HUES48 (cell line): ENCODE results near the gene TSPAN11.

Source experiments
- H3K27ac ChIP-seq: one replicate; pipeline ENCODE4 v1.7.0; 2013; ENCODE audit warnings: low read depth, low read length, inconsistent platforms
- H3K27me3 ChIP-seq: 2 replicates; pipeline ENCODE4 v1.6.1; 2013; ENCODE audit warnings: mild to moderate bottlenecking, low read length; ENCODE audit not compliant: control insufficient read depth, insufficient read depth
- H3K36me3 ChIP-seq: 2 replicates; pipeline ENCODE4 v1.6.1; 2013; ENCODE audit warnings: low read length; ENCODE audit not compliant: control insufficient read depth, insufficient read depth
- H3K4me1 ChIP-seq: 2 replicates; pipeline ENCODE4 v1.6.1; 2013; ENCODE audit warnings: mild to moderate bottlenecking, low read length; ENCODE audit not compliant: control insufficient read depth, insufficient read depth
- H3K4me3 ChIP-seq: 2 replicates; pipeline ENCODE4 v1.5.1; 2013; ENCODE audit warnings: mild to moderate bottlenecking, low read depth, low read length
- H3K9ac ChIP-seq: 2 replicates; pipeline ENCODE4 v1.6.1; 2013; ENCODE audit warnings: mild to moderate bottlenecking, low read depth, low read length, moderate library complexity
- H3K9me3 ChIP-seq: 2 replicates; pipeline ENCODE4 v1.6.1; 2013; ENCODE audit warnings: low read length; ENCODE audit not compliant: control insufficient read depth, insufficient read depth

Gene TSPAN11

DNA sequence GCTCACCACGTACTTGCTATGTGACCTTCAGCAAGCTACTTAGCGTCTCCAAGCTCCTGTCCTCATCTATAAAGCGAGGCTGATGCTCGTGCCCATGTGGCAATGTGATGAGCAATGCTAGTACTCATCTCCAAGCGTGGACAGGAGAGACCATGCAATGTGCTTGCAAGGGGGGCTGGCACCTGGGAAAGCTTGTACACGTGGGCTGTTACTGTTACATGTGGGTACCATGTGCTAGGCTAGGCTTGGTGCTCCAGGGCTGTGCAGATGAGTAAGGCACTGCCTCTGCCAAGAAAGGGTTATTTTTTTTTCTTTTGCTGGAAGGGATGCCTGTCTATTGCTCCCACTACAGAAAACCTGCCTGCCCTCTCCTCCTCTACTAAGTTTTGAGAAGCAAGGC, 46.6 kb downstream of the TSPAN11 start:
- H3K27ac ChIP-seq: no peak overlapping the region
- no peak overlapping the region for H3K4me3 ChIP-seq
- peaks cover 5% of the 10 kb centered on the region; the same call in 1 of the 2 replicates for H3K4me1 ChIP-seq
- no peaks in the 10 kb centered on the region for H3K36me3 ChIP-seq
- H3K27me3 ChIP-seq: no peaks in the 10 kb centered on the region
- H3K9ac ChIP-seq: no peak overlapping the region
- no peaks in the 10 kb centered on the region for H3K9me3 ChIP-seq

DNA sequence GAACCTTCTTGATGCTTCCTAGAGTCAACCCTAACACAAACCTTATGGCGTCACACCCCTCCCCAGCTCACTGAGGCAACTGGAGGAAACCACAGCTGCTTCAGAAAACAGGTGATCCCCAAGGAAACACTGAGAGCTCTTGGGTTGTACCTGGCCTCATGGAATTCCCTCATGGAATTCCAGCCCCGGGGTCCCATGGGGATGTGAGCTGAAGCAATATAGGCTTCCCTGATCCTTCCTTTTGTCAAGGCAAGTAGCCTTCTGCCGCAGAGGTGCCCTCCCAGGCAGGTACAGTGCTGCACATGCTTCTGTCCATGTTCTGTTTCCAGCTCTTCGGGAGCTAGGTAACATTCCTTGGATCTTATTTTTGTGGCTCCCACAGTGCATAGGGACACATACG, 47.3 kb downstream of the TSPAN11 start:
- peaks cover 5% of the 10 kb centered on the region; the same call in 1 of the 2 replicates for H3K4me1 ChIP-seq
- H3K27ac ChIP-seq: no peak overlapping the region
- no peak overlapping the region for H3K4me3 ChIP-seq
- H3K27me3 ChIP-seq: no peaks in the 10 kb centered on the region
- H3K36me3 ChIP-seq: no peaks in the 10 kb centered on the region
- no peak overlapping the region for H3K9ac ChIP-seq
- no peaks in the 10 kb centered on the region for H3K9me3 ChIP-seq

GRCh38 chr12:30974746-30975500, 48.4 kb downstream of the TSPAN11 start:
- no peaks in the 10 kb centered on the region for H3K36me3 ChIP-seq
- H3K4me3 ChIP-seq: no peak overlapping the region
- H3K9me3 ChIP-seq: no peaks in the 10 kb centered on the region
- H3K27ac ChIP-seq: no peak overlapping the region
- no peaks in the 10 kb centered on the region for H3K27me3 ChIP-seq
- H3K4me1 ChIP-seq: peaks cover 5% of the 10 kb centered on the region; the same call in 1 of the 2 replicates
- no peak overlapping the region for H3K9ac ChIP-seq

GRCh38 chr12:30975581-30975980, 49.0 kb downstream of the TSPAN11 start:
- H3K9ac ChIP-seq: no peak overlapping the region
- no peak overlapping the region for H3K27ac ChIP-seq
- no peak overlapping the region for H3K4me3 ChIP-seq
- H3K9me3 ChIP-seq: no peaks in the 10 kb centered on the region
- no peaks in the 10 kb centered on the region for H3K36me3 ChIP-seq
- peaks cover 5% of the 10 kb centered on the region; the same call in 1 of the 2 replicates for H3K4me1 ChIP-seq
- no peaks in the 10 kb centered on the region for H3K27me3 ChIP-seq

DNA sequence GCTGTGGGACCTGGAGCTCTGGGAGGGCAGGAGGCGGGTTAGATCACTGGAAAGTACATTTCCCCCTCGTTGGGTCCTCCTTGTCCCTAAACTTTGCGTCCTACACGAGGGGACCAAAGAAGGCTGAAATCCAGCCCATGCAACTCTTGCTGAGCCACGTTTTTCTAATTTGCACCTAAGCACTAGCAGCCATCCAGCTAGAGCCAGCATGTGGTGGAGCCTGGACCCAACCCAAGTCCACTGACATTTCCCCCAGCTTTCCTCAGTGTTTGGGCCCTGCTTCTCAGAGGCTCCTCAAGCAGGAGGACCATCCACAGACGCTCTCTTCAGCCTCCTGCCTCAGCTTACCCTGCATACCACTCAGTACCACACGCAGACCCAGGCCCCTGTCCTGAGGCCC, 49.7 kb downstream of the TSPAN11 start:
- Histone ChIP-seq H3K27me3 (no peaks in the 10 kb centered on the region), H3K4me3 (no peak overlapping the region), H3K27ac (no peak overlapping the region)

GRCh38 chr12:30977124-30977523, 50.6 kb downstream of the TSPAN11 start:
- Histone ChIP-seq H3K36me3 (no peaks in the 10 kb centered on the region), H3K4me3 (no peak overlapping the region), H3K9me3 (no peaks in the 10 kb centered on the region), H3K4me1 (peaks cover 5% of the 10 kb centered on the region; the same call in 1 of the 2 replicates), H3K27ac (no peak overlapping the region), H3K9ac (no peak overlapping the region), H3K27me3 (no peaks in the 10 kb centered on the region)

More for the DNA sequence above, 49.7 kb downstream of the TSPAN11 start:
- Histone ChIP-seq H3K9ac (no peak overlapping the region), H3K4me1 (peaks cover 5% of the 10 kb centered on the region; the same call in 1 of the 2 replicates), H3K9me3 (no peaks in the 10 kb centered on the region), H3K36me3 (no peaks in the 10 kb centered on the region)

DNA sequence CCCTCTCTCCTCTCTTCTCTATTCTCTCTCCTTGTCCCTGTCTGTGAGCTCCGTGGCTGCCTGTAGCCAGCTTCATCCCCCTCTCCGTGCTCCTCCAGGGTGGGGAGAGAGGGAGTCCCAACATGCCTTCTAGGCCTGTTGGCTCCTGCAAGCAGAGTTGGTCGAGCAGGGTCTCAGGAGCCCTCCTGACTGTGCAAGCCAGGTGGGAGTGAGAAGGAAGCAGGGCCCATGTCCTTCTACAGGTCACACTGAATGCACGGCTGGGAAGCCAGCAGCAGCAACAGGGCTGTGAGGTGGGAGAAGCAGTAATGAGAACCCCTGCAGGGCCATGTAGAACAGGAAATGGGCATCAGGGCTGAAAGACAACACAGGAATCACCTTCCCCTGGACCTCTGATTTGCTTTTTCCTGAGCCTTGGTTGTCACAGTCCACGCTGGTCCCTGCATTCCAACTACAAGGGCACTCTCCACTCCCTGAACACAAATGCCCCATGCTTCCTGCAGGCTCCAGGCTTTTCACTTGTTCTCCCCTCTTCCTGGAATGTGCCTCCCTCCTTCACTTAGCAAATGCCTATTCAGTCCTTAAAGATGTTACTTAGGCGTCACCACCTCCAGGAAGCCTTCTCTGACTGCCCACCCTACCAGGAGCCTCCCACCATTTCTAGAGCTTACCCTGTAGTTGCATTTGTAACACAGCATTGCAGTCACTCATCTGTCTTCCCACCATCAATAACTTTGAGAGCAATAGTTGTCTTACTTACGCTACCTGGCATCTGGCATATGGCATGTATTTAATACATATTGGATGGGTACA, 51.2 kb downstream of the TSPAN11 start:
- H3K9ac ChIP-seq: no peak overlapping the region
- peaks cover 5% of the 10 kb centered on the region; the same call in 1 of the 2 replicates for H3K4me1 ChIP-seq
- H3K27me3 ChIP-seq: no peaks in the 10 kb centered on the region

GRCh38 chr12:30978639-30979038, 52.1 kb downstream of the TSPAN11 start:
- Histone ChIP-seq H3K4me1 (peaks cover 5% of the 10 kb centered on the region; the same call in 1 of the 2 replicates), H3K27me3 (no peaks in the 10 kb centered on the region), H3K9me3 (no peaks in the 10 kb centered on the region), H3K9ac (no peak overlapping the region), H3K27ac (no peak overlapping the region), H3K36me3 (no peaks in the 10 kb centered on the region), H3K4me3 (no peak overlapping the region)

More for the DNA sequence above, 51.2 kb downstream of the TSPAN11 start:
- Histone ChIP-seq H3K4me3 (no peak overlapping the region), H3K36me3 (no peaks in the 10 kb centered on the region), H3K27ac (no peak overlapping the region), H3K9me3 (no peaks in the 10 kb centered on the region)

DNA sequence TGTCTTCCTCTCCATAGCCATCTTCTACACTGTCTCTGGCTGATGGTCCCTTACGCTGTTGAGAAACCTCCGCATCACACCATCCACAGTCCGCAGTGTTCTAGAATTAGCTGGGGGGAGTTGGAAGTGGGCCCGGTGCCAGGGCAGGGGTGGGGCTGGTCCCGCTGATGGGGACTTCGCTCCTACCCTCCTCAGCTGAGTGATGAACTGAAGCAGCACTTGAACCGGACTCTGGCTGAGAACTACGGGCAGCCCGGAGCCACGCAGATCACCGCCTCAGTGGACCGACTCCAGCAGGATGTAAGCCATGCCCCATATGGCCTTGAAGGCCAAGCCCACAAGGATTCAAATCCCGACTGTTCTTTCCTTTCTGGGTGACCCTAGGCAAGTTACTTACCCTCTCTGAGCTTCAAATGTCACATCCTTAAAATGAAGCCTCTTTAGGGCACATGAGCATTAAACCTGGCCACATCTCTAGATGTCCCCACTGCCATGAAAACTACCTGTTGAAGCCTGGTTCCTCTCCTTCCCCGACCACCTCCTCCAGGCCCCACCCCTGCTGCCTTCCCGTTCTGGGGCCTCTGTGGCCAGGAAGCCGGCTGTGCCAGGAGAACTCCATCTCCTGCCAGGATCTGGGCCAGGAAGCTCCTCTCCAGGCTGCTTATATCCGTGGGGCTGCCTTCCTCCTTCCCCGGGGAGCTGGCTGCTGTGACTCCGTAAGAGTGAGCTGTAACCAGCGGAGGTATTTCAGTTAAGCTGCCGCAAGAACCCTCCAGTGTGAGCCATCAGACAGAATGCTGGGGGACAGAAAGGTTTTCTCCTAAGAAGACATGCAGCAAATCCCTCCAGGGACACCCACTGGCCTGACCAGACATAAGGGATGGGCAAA, 53.1 kb downstream of the TSPAN11 start:
- Histone ChIP-seq H3K9ac (no peak overlapping the region), H3K27me3 (no peaks in the 10 kb centered on the region), H3K36me3 (no peaks in the 10 kb centered on the region), H3K9me3 (no peaks in the 10 kb centered on the region), H3K27ac (no peak overlapping the region), H3K4me1 (peaks cover 5% of the 10 kb centered on the region; the same call in 1 of the 2 replicates), H3K4me3 (no peak overlapping the region)

DNA sequence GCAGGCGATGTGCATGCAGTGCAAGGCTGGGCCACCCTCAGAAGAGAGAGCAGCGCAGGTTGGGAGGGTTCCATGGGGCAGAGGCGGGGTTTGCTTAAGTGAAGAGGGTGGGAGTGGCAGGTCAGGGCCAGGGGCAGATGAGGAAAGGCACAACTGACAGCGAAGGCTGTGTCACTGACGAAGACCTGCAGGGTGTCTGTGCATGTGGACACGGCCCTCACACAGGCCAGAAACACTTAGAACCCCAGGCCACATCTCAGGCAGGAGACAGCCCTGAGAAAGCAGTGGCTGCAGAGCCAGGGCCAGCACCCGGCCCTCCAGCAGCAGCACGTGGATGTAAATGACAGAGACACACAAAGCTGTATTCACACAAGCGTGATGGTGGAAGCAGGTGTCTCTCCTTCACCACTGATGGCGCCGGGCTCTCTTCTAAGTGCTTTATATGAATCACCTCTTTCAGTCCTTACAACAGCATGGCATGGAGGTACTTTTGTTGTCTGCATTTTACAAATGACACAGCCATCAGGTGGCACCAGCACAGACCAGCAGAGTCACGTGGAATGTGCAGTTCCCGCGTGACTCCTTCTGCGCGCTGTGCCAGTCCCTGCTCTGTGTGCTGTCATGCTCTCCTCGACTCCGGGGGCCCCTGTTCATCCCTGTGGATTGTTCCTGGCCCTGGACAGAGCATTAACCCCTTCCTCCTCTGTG, 54.6 kb downstream of the TSPAN11 start:
- no peak overlapping the region for H3K9ac ChIP-seq
- no peak overlapping the region for H3K27ac ChIP-seq
- H3K36me3 ChIP-seq: no peaks in the 10 kb centered on the region
- no peaks in the 10 kb centered on the region for H3K9me3 ChIP-seq
- H3K4me3 ChIP-seq: no peak overlapping the region
- peaks cover 5% of the 10 kb centered on the region; the same call in 1 of the 2 replicates for H3K4me1 ChIP-seq
- H3K27me3 ChIP-seq: no peaks in the 10 kb centered on the region
